GM21825 (cell line): ENCODE data around the gene PRKCE.
"Not testable (repeated sequence)": the region's sequence is repeated elsewhere in the genome, so short reads cannot be mapped to it uniquely, and the experiment has no call there.

Experiments
- ATAC-seq: cut with Tn5 transposase; IDR thresholded peaks from one replicate; pipeline ENCODE4 v1.9.1; 2021; ENCODE audit warnings: mild to moderate bottlenecking, moderate library complexity; ENCODE audit not compliant: unreplicated experiment

Gene PRKCE

GRCh38 chr2:46197672-46198071 lies 546.2 kb downstream of the PRKCE start:
- no peak for ATAC-seq

GRCh38 chr2:46198164-46198883 lies 546.8 kb downstream of the PRKCE start:
- no peak for ATAC-seq

GRCh38 chr2:46198966-46199365 lies 547.5 kb downstream of the PRKCE start:
- no peak for ATAC-seq

- no peak for ATAC-seq
Observed at GRCh38 chr2:46200100-46200690, 548.7 kb downstream of the PRKCE start.

GRCh38 chr2:46200861-46201605 lies 549.6 kb downstream of the PRKCE start:
- no peak for ATAC-seq

- ATAC-seq, result no peak
Observed at GRCh38 chr2:46202453-46202852, 551.0 kb downstream of the PRKCE start.

- ATAC-seq, result no peak
Observed at GRCh38 chr2:46202987-46203386, 551.5 kb downstream of the PRKCE start.

- not testable (repeated sequence) for ATAC-seq
Observed at GRCh38 chr2:46203636-46204035, 552.2 kb downstream of the PRKCE start.

GRCh38 chr2:46207591-46207990 lies 556.1 kb downstream of the PRKCE start:
- ATAC-seq, result no peak

- ATAC-seq, result no peak
Observed at GRCh38 chr2:46208766-46209165, 557.3 kb downstream of the PRKCE start.

- ATAC-seq, result no peak
Observed at GRCh38 chr2:46210063-46210462, 558.6 kb downstream of the PRKCE start.

- no peak for ATAC-seq
Observed at GRCh38 chr2:46211461-46211860, 560.0 kb downstream of the PRKCE start.

- no peak for ATAC-seq
Observed at GRCh38 chr2:46213906-46214305, 562.4 kb downstream of the PRKCE start.

GRCh38 chr2:46216213-46216612 lies 564.7 kb downstream of the PRKCE start:
- no peak for ATAC-seq

- not testable (repeated sequence) for ATAC-seq
Observed at GRCh38 chr2:46223514-46223913, 572.0 kb downstream of the PRKCE start.

GRCh38 chr2:46225150-46225625 lies 573.7 kb downstream of the PRKCE start:
- ATAC-seq, result no peak

GRCh38 chr2:46225730-46226129 lies 574.3 kb downstream of the PRKCE start:
- no peak for ATAC-seq

- ATAC-seq, result no peak
Observed at GRCh38 chr2:46226620-46227019, 575.1 kb downstream of the PRKCE start.

- ATAC-seq, result no peak
Observed at GRCh38 chr2:46227022-46227421, 575.5 kb downstream of the PRKCE start.

- ATAC-seq, result no peak
Observed at GRCh38 chr2:46227674-46228289, 576.3 kb downstream of the PRKCE start.
